Stomach (tissue), 9 donors: ENCODE data around the gene TMEM178A. TPM values are rescaled to one million over a fixed set of nuclear protein-coding genes. Genes with fewer than 3 reads are reported as not detected.

ENCODE experiments used
- DNase-seq, 2 donors: peaks; one replicate each; pipeline versions ENCODE4 v3.0.0 to v3.0.0-alpha.2; 2013 to 2019
- H3K27ac ChIP-seq, 5 donors: fragments of 200-600 bp in 4 of 5; sonication (generic) in 4 of 5; one replicate each; pipeline ENCODE4 v1.5.1; 2013 to 2019; ENCODE audit warnings: mild to moderate bottlenecking in 1 of 5, moderate library complexity in 1 of 5
- H3K27me3 ChIP-seq, 3 donors: fragments of 200-600 bp; sonication (generic); one replicate each; pipeline ENCODE4 v1.5.1; 2017 to 2019; ENCODE audit warnings: mixed run types in 1 of 3
- H3K36me3 ChIP-seq, 4 donors: fragments of 200-600 bp; sonication (generic); 1 replicate in 3 of 4; 2 replicates in 1 of 4; pipeline ENCODE4 v1.5.1; 2016 to 2019
- H3K4me1 ChIP-seq, 4 donors: fragments of 200-600 bp; sonication (generic); one replicate each; pipeline ENCODE4 v1.5.1; 2016 to 2019
- H3K4me3 ChIP-seq, 4 donors: fragments of 200-600 bp; sonication (generic) in 3 of 4; one replicate each; pipeline ENCODE4 v1.5.1; 2016 to 2019; ENCODE audit warnings: mild to moderate bottlenecking in 1 of 4
- H3K9me3 ChIP-seq, 4 donors: fragments of 200-600 bp; sonication (generic); one replicate each; pipeline ENCODE4 v1.5.1; 2016 to 2019
- CTCF ChIP-seq, 7 experiments: fragments of 450-650 bp in 4 of 7; fragments of 200-600 bp in 3 of 7; sonication (generic) in 3 of 7; IDR thresholded peaks; one replicate each; pipeline ENCODE4 v1.5.1; 2016 to 2019; ENCODE audit warnings: antibody characterized with exemption in 7 of 7, control low read depth in 2 of 7, mild to moderate bottlenecking in 1 of 7
- EP300 ChIP-seq: sonication (generic); formaldehyde crosslinking; IDR thresholded peaks from one replicate; pipeline ENCODE4 v1.6.1; 2017; ENCODE audit warnings: antibody characterized with exemption
- POLR2A ChIP-seq, 4 donors: fragments of 450-650 bp; IDR thresholded peaks; one replicate each; pipeline ENCODE4 v1.6.1; 2016; ENCODE audit warnings: antibody characterized with exemption in 4 of 4, control low read depth in 2 of 4, mild to moderate bottlenecking in 1 of 4, moderate library complexity in 1 of 4
- POLR2AphosphoS5 ChIP-seq, 3 donors: sonication (generic); formaldehyde crosslinking; IDR thresholded peaks; one replicate each; pipeline ENCODE4 v1.6.1; 2016; ENCODE audit warnings: antibody characterized with exemption in 3 of 3
- WGBS, 5 donors: extraction: QIAGEN DNeasy Blood & Tissue Kit in 3 of 5; methylation state at CpG; one replicate each; pipeline versions ENCODE4 v1.1.5 to v1.1.7; 2013 to 2018; 5-methylcytosine and 5-hydroxymethylcytosine counted together
- intact Hi-C: fragments of 100-400 bp; cut with DNase I; formaldehyde crosslinking; loops from one replicate; pipeline ENCODE4 v1.15.1; 2023; ENCODE audit warnings: low total_unique reads
- polyA plus RNA-seq, 3 donors: library from polyadenylated mRNA; stranded (reverse); fragments of 200-250 nt; gene quantifications; one replicate each; pipeline ENCODE4 v1.2.3, GENCODE V29; 2013
- total RNA-seq, 5 donors: library from RNA; depleted of rRNA; stranded (reverse); fragments of >200 nt; gene quantifications; one replicate each; pipeline versions ENCODE4 v1.1.0 to v1.2.3, GENCODE V29; 2014 to 2016
- donor health status: healthy with polysubstance abuse.
- donor health status: Bipolar disorder and iron deficiency.
- donor health status: healthy.

The TMEM178A gene
- total and polyA plus RNA-seq, 8 donors = 0.62 to 36.5 (median 4.4) TPM

GRCh38 chr2:39671604-39672003, 5.9 kb downstream of the TMEM178A start:
- Histone ChIP-seq H3K27me3 (peaks cover 0 to 26% (median 20%) of the 10 kb centered on the region in 3 donors), H3K4me1 (peaks cover 0 to 6% (median 5%) of the 10 kb centered on the region in 4 donors), H3K9me3 (no peaks in the 10 kb centered on the region), H3K36me3 (no peaks in the 10 kb centered on the region), H3K27ac (no peak overlapping the region), H3K4me3 (no peak overlapping the region)
- TF ChIP-seq EP300 (no peak), POLR2A (IDR thresholded peaks at IDR 0.05) (no peak), POLR2AphosphoS5 (IDR thresholded peaks at IDR 0.05) (no peak), CTCF (IDR thresholded peaks at IDR 0.05) (no peak)
- WGBS, 5 donors = 89 to 91% (median 90%) methylated on average over 4 of the region's 4 CpGs
- intact Hi-C loops = no loop called here
- DNase-seq = no peak

GRCh38 chr2:39673018-39673417, 7.3 kb downstream of the TMEM178A start:
- no peak for DNase-seq
- H3K27me3 ChIP-seq = peaks cover 0 to 12% (median 6%) of the 10 kb centered on the region in 3 donors
- H3K4me1 ChIP-seq = no peaks in the 10 kb centered on the region
- TF ChIP-seq EP300 (no peak), POLR2AphosphoS5 (IDR thresholded peaks at IDR 0.05) (no peak), POLR2A (IDR thresholded peaks at IDR 0.05) (no peak), CTCF (IDR thresholded peaks at IDR 0.05) (no peak)
- 57 to 80% (median 67%) methylated on average over 7 of the region's 7 CpGs for WGBS, 5 donors
- intact Hi-C loops = no loop called here
- no peaks in the 10 kb centered on the region for H3K9me3 ChIP-seq
- H3K36me3 ChIP-seq = no peaks in the 10 kb centered on the region
- no peak overlapping the region for H3K4me3 ChIP-seq
- no peak overlapping the region for H3K27ac ChIP-seq

GRCh38 chr2:39676342-39676741, 10.6 kb downstream of the TMEM178A start:
- Histone ChIP-seq H3K9me3 (no peaks in the 10 kb centered on the region), H3K4me1 (no peaks in the 10 kb centered on the region), H3K27ac (no peak overlapping the region), H3K36me3 (no peaks in the 10 kb centered on the region), H3K27me3 (peaks cover 0 to 8% (median 0%) of the 10 kb centered on the region in 3 donors), H3K4me3 (no peak overlapping the region)
- 94 to 97% (median 94%) methylated on average over 7 of the region's 7 CpGs for WGBS, 5 donors
- TF ChIP-seq CTCF (IDR thresholded peaks at IDR 0.05) = no peak
- no peak for TF ChIP-seq POLR2A (IDR thresholded peaks at IDR 0.05)
- no peak for TF ChIP-seq POLR2AphosphoS5 (IDR thresholded peaks at IDR 0.05)
- no peak for TF ChIP-seq EP300
- no peak for DNase-seq
- intact Hi-C loops = no loop called here

GRCh38 chr2:39678170-39678569, 12.5 kb downstream of the TMEM178A start:
- H3K27me3 ChIP-seq = no peaks in the 10 kb centered on the region
- TF ChIP-seq EP300 (no peak), CTCF (IDR thresholded peaks at IDR 0.05) (no peak), POLR2A (IDR thresholded peaks at IDR 0.05) (no peak), POLR2AphosphoS5 (IDR thresholded peaks at IDR 0.05) (no peak)
- no peak overlapping the region for H3K4me3 ChIP-seq
- no peak overlapping the region for H3K27ac ChIP-seq
- H3K4me1 ChIP-seq = no peaks in the 10 kb centered on the region
- H3K9me3 ChIP-seq = no peaks in the 10 kb centered on the region
- intact Hi-C loops = no loop called here
- WGBS, 5 donors = 92 to 98% (median 96%) methylated on average over 2 of the region's 2 CpGs
- DNase-seq = no peak
- no peaks in the 10 kb centered on the region for H3K36me3 ChIP-seq
